ENCODE measurements around the gene FAU.
A peak's percentile ranks its signal among the peaks of the same experiment; 100 is the strongest.
"Not testable (repeated sequence)": the region's sequence is repeated elsewhere in the genome, so short reads cannot be mapped to it uniquely, and the experiment has no call there.

The FAU gene

DNA sequence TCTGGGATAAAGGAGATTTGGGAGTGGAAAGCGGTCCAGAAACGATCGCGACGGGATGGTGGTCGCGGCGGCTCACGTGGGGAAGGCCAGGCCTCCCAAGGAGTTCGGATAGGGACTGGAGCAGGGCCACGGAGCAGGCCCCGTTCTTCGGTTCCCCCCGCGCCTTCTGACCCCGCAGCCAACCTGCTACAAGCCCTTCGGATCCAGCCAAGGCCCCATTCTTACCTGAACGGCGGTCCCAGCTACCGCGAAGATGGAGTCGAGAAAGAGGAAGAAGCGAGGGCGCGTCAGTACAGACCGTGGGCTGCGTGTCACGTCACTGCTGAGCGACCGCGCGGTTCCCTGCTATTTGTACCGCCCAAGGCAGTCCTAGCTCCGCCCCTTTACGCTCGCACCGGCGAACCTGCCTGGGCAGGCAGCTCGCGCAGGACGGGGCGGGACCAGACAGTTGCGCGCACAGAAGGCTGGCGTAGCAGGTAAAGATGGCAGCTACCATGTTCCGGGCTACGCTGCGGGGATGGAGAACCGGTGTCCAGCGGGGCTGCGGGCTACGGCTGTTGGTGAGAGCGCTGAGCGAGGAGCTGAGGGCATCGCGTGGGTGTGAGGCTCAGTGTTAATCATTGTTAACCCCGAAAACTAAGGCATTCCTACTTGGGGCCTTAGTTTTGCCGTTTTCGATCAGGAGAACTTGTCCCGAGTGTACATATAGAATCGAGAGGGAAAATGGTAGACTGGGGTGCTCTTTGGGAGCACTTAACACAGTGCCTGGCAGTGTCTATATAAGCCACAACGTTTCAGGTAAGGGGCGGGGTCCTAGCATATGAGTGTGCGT is at the start of gene FAU, which contains the start of gene MRPL49:
Gene FAU (minus strand): TSS at position 270 of the 832 bp plus-strand sequence. CDS start 321 bp downstream, outside the sequence.
Gene MRPL49 (plus strand): TSS at position 457 of the 832 bp plus-strand sequence. CDS start 26 bp downstream, at position 483.
- DNase-seq = peak; percentile 96 to 99

- DNase-seq = no peak
Observed at GRCh38 chr11:65170058-65170534, 48.2 kb upstream of the FAU start, which contains the start of gene SPDYC. SPDYC (plus strand) TSS chr11:65170233; CDS start chr11:65171358, 1,125 bp downstream.

GRCh38 chr11:65169164-65169641 is 47.3 kb upstream of the FAU start:
- DNase-seq = no peak

DNA sequence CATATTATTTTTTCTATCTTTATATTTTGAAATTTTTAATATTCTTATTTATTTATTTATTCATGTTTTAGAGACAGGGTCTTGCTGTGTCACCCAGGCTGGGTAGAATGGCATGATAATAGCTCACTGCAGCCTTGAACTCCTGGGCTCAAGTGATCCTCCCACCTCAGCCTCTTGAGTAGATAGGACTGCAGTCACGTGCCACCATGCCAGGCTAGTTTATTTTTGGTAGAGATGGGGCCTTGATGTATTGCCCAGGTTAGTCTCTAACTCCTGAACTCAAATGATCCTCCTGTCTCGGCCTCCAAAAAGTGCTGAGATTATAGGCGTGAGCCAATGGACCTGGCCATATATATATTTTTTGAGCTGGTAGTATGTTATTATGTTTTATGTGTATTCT is 45.7 kb upstream of the FAU start:
- DNase-seq = no peak

DNA sequence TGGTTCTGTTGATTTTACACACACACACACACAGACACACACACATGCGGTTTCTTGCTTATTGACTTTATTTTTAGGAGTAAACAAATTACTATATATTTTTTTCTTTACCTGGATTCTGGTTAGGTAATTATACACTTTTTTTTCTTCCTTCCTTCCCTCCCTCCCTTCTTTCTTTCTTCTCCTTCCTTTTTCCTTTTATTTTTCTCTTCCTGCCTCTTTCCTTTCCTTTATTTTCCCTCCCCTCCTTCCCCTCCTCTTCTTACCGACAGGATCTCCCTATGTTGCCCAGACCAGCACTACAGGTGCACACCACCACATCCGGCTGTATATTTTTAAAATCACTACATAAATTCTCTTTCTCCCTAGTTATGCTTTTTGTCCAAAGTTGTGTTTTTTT is 45.0 kb upstream of the FAU start:
- no peak for DNase-seq

DNA sequence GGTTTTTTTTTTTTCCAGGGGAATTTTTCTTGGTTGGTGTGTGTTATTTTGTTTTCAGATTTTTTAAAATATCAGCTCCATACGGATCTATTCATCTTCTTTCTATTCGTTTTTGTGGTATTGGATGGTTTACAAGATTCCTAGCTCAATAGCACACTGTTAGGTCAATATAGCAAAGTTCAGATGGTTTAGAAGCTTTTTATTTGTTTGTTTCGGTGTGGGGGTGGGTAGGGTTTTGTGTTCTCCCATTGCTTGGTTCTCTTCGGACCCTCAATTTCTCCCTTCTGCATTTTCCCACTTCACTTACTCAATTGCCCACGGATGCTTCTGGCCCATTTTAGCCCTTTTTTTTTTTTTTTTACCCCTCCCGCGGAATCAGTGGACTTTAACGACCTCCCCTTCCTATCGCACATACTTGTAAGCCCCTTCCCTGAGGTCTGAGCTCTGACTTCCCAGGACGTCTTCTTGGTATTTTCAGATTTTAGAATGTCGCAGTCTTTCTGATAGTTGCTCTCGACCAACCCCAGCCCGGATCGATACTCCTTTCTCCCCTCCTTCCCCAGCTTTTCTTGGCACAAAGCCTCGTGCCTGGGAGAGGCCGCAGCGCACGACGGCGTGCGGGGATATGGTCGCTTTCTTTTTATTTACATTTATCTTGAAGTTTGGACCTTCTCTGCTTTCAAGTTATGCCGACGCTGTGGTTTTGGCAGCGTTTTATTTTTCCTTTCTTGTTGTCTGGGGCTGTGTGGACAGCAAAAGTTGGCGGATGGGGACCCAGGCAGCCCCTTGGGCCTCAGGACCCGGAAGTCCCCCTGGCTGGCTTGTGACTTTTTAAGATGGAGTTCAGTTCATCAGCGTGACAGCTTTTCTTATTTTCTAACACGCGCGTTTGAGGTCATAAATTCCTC is 43.7 kb upstream of the FAU start:
- DNase-seq = no peak

DNA sequence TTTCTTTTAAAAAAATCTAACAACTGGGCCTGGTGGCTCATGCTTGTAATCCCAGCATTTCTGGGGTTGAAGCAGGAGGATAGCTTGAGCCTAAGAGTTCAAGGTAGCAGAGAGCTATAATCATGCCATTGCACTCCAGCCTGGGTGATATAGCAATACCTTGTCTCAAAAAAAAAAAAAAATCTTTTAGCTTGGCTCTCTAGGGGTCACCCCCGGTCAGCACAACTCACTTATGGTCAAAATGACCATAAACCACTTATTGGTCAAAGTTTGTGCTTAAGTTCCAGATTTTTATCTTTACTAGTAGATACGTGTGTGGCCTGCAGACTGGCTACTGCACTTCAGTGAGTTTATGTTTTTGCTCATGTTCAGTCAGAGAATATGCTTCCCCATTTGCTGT is 41.8 kb upstream of the FAU start:
- DNase-seq = no peak

DNA sequence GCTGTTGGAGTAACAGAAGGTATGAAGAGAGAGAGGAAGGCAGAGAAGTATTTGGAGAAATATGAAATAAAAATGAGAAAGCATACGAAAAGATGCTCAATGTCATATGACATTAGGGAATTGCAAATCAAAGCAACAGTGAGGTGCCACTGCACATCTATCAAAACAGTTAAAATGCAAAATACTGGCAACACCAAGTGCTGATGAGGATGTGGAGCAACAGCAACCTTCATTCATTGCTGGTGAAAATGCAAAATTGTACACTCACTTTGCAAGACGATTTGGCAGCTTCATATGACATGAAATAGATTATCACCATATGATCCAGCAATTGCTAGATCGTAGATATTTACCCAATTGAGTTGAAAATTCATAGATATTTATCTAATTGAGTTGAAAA is 38.7 kb upstream of the FAU start:
- DNase-seq = no peak

GRCh38 chr11:65159012-65159411 is 37.1 kb upstream of the FAU start:
- no peak for DNase-seq

DNA sequence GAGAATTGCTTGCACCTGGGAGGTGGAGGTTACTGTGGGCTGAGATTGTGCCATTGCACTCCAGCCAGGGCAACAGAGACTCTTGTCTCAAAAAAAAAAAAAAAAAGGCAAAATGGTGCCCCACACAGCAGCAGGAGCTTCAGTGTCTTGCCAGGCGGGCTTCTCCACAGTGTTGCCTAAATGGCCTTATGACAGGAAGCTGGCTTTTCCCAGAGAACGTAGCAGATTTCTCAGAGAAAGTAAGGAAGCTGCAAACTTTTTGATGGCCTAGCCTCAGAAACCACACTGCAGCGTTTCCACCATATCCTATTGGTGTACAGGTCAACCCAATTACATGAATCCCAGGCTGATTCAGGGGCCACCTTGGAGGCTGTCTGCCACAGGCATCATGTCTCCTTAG is 35.4 kb upstream of the FAU start:
- DNase-seq = peak; percentile 49 to 61

DNA sequence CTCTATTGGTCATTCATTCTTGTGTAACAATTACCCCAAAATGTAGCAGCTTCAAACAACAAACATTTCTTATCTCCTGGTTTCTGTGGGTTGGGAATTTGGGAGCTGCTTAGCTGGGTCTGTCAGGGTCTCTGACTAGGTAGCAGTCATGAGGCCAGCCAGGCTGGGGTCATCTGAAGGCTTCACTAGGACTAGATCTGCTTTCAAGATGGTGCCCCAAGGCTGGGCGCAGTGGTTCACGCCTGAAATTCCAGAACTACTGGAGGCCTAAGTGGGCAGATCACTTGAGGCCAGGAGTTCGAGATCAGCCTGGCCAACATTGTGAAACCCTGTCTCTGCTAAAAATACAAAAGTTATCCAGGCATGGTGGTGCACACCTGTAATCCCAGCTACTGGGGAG is 35.0 kb upstream of the FAU start:
- no peak for DNase-seq

- DNase-seq = peak in 1 of 2 donors; percentile 21
Observed at GRCh38 chr11:65156256-65156655, 34.3 kb upstream of the FAU start.

DNA sequence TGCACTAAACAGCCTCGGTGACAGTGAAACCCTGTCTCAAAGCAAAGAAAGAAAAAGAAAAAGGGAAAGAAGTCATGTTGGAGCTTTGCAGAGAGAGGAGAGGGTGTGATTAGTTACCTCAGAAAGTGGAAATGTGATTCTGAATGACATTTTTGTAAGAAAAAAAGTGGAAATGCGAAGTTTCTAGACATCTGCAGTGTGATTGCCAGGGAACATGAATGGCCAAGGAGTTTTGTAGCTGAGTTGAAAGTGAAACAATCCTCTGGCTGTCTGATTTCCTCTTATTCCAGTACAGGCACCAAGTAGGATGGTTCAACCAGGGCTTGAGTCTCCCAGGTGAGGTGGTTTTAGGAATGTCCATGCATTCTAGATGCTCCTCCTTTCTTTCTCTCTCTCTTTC is 30.2 kb upstream of the FAU start:
- peak in 1 of 2 donors; percentile 40 for DNase-seq

DNA sequence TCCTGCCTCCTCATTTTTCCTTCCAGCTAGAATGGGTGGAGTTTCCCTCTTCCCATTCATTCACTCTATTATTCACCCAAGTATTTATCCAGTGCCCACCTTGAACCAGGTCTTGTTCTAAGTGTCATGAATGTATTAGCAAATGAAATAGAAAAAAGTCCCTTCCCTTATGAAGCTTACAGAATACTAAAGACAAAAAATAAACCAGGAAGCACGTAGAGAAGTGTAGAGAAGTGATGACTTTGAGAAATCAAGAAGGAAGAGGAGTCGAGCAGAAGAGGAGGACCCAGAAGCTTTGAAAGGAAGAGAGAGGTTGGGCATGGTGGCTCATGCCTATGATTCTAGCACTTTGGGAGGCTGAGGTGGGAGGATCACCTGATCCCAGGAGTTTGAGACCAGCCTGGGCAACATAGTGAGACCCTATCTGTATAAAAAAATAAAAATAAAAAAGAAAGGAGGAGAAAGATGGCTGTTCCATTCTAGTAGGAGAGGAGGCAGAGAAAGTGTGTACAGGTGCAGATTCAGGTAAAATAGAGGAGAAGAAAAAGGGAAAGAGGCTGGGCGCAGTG is 29.5 kb upstream of the FAU start:
- DNase-seq = peak in 1 of 2 donors; percentile 21

- peak; percentile 81 to 83 for DNase-seq
Observed at GRCh38 chr11:65150509-65151299, 28.8 kb upstream of the FAU start.

DNA sequence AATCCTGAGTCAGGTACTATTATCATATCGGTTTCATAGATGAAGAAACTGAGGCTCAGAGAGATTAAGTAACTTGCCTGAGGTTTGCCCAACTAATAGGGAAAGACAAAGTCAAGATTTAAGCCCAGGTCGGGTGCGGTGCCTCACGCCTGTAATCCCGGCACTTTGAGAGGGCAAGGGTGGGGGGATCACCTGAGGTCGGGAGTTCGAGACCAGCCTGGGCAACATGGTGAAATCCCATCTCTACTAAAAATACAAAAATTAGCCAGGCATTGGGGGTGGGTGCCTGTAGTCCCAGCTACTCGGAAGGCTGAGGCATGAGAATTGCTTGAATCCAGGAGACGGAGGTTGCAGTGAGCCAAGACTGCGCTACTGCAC is 28.2 kb upstream of the FAU start:
- DNase-seq = not testable (repeated sequence)

- DNase-seq = no peak
Observed at GRCh38 chr11:65148657-65149056, 26.7 kb upstream of the FAU start.

DNA sequence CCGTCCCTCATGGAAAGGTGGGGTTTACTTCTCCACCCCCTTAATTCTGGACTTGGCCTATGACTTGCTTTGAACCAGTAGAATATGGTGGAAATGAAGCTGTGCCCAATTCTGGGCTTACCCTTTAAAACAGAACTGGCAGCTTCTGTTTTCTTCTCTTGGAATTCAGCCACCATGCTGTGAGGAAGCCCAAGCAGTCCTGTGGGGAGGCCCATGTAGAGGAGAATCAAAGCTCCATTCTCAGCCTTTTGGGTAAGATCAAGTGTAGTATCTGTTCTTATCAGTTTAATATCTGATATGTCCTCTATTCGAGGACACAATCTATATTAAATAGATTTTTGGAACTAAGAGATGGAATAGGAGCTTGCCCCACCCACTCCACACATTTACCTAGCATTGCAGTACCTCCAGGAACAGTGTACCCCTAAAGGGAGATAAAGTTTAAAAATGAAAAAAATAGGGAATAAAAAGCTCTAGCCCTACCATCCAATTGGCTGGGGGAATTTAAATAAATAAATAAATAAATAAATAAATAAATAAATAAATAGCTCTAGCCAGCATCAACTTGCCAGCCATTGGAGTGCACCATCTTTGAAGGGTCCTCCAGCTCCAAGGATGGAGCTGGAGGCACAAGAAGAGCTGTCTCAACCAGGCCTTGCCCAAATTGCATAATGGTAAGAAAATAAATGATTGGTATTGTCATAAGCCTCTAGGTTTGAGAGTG is 25.6 kb upstream of the FAU start:
- no peak for DNase-seq

DNA sequence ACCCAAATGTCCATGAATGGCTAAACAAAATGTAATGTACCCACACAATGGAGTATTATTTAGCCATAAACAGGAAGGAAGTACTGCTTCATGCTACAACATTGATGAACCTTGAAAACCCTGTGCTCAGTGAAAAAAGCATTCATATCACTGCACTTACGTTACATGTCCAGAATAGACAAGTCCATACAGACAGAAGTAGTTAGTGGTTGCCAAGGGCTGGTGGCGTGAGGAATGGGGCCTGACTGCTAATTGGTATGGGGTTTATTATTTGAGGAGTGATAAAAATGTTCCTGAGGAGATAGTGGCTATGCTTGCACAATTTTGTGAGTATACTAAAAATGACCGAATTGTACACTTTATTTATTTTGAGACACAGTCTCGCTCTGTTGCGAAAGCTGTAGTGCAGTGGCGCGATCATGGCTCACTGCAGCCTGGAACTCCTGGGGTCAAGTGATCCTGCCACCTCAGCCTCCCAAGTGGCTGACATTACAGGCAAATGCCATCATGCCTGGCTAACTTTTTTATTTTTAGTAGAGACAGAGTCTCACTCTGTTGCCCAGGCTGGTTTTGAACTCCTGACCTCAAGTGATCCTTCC is 20.1 kb upstream of the FAU start:
- no peak for DNase-seq

GRCh38 chr11:65136515-65137096 is 14.7 kb upstream of the FAU start:
- no peak for DNase-seq

All from inflammatory macrophage treated with lipopolysaccharide for 1 hour (primary cell).